GM13977 (cell line): ENCODE results near the gene KLF15.

ENCODE experiments used
- DNase-seq: peaks from one replicate; pipeline ENCODE4 v3.0.0; 2012; ENCODE audit warnings: low spot score
- in situ Hi-C: fragments of 300-500 bp; cut with MboI; formaldehyde crosslinking; loops from one replicate; pipeline ENCODE4 v1.12.0; 2022; ENCODE audit warnings: low sequenced_read_pairs, low pct_unique_long_range_greater_than_20kb, mixed read lengths, inconsistent platforms; ENCODE audit not compliant: unreplicated experiment
- TF ChIP-seq, protein P1 (sequence below): IDR thresholded peaks from 2 replicates; pipeline ENCODE4 v1.5.1; 2012; ENCODE audit warnings: mild to moderate bottlenecking, control low read depth; ENCODE audit not compliant: insufficient read depth; ENCODE audit errors: extremely low read depth, missing control alignments

KLF15 gene

DNA sequence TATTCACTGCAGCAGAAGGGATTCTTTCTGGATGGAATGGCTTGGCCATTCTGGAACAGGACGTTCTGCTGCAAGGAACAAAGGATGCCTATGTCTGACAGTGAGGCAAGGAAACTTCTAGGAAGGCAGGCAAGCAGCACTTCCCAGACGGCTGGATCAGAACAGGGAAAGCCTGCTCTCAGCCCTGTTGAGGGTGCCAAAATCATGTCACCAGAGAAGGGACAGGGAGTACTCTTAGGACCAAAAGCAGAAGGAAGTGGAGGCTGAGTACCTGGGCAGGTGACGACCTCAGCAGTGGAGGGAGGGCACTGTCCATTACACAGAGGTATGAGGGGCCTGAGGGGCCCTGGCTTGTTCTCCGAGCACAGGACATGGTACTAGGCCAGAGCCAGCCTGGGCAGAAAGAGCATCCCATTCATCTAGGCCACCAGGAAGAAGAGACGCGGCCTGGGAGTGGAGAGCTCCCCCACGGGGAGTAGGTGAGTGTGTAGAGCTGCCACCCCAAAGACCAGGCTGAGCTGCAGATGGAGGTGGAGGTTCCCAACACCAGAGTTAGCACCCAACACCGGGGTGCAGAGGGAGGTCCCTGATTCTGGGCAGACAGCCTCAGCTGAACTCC, 9.6 kb downstream of the KLF15 start:
- in situ Hi-C loops: no loop called here
- DNase-seq: no peak
- TF ChIP-seq, protein P1, sequence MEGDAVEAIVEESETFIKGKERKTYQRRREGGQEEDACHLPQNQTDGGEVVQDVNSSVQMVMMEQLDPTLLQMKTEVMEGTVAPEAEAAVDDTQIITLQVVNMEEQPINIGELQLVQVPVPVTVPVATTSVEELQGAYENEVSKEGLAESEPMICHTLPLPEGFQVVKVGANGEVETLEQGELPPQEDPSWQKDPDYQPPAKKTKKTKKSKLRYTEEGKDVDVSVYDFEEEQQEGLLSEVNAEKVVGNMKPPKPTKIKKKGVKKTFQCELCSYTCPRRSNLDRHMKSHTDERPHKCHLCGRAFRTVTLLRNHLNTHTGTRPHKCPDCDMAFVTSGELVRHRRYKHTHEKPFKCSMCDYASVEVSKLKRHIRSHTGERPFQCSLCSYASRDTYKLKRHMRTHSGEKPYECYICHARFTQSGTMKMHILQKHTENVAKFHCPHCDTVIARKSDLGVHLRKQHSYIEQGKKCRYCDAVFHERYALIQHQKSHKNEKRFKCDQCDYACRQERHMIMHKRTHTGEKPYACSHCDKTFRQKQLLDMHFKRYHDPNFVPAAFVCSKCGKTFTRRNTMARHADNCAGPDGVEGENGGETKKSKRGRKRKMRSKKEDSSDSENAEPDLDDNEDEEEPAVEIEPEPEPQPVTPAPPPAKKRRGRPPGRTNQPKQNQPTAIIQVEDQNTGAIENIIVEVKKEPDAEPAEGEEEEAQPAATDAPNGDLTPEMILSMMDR: no peak

DNA sequence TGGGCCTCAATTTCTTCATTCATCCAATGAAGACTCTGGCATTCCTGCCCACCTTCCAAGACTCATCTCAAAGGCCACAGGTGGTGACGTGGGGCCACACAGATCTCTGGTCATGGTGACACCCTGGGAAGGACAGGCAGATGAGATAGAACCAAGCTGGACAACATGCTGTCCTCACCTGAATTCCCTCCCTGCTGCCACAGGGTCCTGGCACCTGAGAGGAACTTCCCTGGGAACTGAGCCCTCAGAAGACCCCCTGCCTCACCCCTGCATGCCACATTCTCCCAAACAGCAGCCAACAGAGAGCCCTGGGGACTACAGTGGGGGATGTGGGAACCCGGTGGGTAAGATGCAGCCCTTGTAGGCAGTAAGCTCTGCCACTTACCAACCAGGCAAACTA, 10.7 kb downstream of the KLF15 start:
- TF ChIP-seq, protein P1: no peak
- DNase-seq: no peak
- in situ Hi-C loops: no loop called here

DNA sequence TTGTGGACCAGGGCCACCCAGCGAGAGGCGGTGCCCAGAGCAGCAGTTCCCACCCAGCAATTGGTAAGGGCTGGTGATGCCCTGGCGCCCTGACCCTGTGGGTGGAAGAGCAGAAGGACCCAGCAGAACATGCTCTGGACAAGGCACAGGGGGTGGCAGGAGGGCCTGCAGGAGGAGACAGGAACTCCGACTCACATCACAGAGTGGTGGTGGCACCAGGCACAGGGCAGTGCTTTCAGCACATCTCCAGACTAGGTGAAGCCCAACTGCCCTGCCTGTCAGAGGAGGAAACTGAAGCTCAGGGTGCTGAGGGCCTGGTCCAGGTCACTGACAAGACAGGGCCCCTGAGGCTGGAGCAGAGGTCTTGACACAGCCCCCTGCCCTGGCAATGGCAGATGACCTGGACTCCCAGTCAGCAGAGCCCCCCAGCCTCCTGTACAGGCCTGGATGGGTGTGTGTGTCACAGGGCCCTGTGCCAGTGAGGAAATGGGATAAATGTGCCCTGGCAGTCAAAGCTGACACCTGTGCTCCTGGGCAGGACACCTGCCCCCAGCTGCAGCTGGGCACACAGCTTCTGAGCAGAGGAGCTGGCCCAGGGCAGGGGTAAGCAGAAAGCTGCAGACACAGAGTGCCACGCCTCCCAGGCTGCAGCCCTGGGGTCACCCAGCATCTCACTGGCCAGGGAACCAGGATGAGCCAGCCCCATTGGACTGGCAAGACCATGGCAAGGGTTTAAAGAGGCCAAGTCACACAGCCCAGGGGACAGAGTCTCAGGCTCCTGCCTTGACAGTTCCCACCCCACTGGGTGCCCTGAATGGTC, 11.4 kb downstream of the KLF15 start:
- no peak for DNase-seq
- in situ Hi-C loops: no loop called here
- TF ChIP-seq, protein P1: no peak

DNA sequence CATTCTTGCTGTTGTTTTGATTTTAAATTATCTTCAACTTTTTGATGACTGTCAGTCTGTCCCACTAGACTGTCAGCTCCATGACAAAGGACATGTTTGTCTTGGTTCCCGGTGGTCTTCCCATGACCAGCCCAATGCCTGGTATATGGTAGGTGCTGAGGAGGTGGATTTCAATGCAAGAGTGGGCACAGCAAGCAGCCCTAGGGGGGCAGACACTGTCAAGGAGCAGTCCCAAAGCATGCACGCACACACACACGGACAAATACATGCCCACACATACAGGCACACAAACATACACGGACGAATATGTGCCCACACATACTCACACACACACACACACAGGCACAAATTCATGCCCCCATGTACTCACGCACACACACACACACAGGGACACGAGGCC, 12.0 kb downstream of the KLF15 start:
- in situ Hi-C loops: no loop called here
- TF ChIP-seq, protein P1: no peak
- DNase-seq: no peak

DNA sequence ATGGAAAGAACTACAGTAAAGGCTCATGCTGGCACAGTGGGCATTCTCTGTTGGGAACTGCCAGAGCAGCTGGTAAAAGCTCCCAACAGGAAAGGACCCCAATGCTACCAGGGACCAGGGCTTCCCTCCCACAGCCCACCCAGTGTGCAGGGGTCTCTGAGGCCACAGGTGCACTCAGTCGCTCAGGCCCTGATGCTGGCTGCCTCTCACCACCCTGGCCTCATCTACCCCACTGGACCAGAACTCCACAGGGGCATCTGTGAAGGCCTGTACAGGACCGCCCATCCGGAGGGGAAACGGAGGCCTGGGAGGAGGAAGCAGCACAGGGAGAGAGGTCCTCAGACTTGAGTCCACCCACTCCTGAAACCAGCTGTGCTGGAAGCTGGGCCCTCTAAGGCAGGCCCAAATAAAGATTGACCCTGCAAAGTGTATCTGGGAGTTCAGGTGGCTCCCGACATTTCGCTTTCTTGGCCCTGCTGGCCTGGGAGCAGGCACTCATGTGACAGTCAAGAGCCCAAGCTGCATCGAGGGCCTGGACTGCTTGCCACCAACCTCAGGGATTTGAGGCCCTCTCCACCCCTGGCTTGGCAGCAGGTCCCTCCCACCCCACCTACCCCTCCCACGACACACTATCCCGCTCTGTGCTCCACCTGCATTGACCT, 12.7 kb downstream of the KLF15 start:
- peak; percentile 13 for DNase-seq
- TF ChIP-seq, protein P1: no peak
- in situ Hi-C loops: no loop called here

DNA sequence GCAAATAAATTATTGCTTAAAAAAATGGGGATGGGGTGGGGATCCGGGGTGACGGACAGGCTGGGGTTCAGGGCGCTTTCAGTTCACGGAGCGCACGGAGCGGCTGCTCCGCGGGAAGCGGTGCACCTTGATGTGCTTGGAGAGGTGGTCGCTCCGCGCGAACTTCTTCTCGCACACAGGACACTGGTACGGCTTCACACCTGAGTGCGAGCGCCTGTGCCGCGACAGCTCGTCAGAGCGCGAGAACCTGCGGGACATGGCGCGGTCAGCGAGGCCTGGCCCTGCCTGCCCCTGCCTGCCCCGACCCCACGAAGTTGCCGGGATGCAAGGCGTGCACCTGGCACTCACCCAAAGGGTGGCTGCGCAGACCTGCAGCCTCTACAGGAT, 13.6 kb downstream of the KLF15 start:
- TF ChIP-seq, protein P1: no peak
- no peak for DNase-seq
- in situ Hi-C loops: no loop called here
